ENCODE data around the gene SLC12A7. TPM values are rescaled to one million over a fixed set of nuclear protein-coding genes. Genes with fewer than 3 reads are reported as not detected.

Gene SLC12A7
- polyA plus RNA-seq, 1 donor (not counting 4 experiments of a cell fraction or from before 2014, with no cell fraction given) = 1.5 TPM

- Histone ChIP-seq H3K27ac (ENCODE audit: control insufficient read depth, insufficient read depth, low read length) (no peak overlapping the region), H3K9me3 (ENCODE audit: control insufficient read depth, low read depth, low read length) (no peaks in the 10 kb centered on the region), H3K9ac (ENCODE audit: control insufficient read depth, extremely low read depth, insufficient read depth, low read length) (no peak overlapping the region), H3K27me3 (ENCODE audit: control insufficient read depth, extremely low read depth, insufficient read depth, low read length) (no peaks in the 10 kb centered on the region), H4K20me1 (ENCODE audit: control insufficient read depth, extremely low read depth, insufficient read depth, low read length) (no peaks in the 10 kb centered on the region), H3K79me2 (ENCODE audit: control insufficient read depth, insufficient read depth, low read length) (no peaks in the 10 kb centered on the region), H3K4me3 (ENCODE audit: control insufficient read depth in 2 of 3, extremely low read depth in 1 of 3, insufficient read depth in 2 of 3, low read depth in 1 of 3, low read length in 3 of 3) (no peak overlapping the region), H3K4me2 (ENCODE audit: control insufficient read depth, extremely low read depth, insufficient read depth, low read depth, low read length) (no peak overlapping the region), H2AFZ (ENCODE audit: control insufficient read depth, low read length) (no peak overlapping the region), H3K9me1 (ENCODE audit: control insufficient read depth, extremely low read depth, insufficient read depth, low read length) (no peaks in the 10 kb centered on the region), H3K36me3 (ENCODE audit: control insufficient read depth in 2 of 2, extremely low read depth in 1 of 2, insufficient read depth in 2 of 2, low read length in 2 of 2) (no peaks in the 10 kb centered on the region), H3K4me1 (ENCODE audit: control insufficient read depth, extremely low read depth, insufficient read depth, low read length) (no peaks in the 10 kb centered on the region)
- FAIRE-seq = no peak
- DNase-seq (ENCODE audit: low read depth, low spot score) = no peak
- no peak for TF ChIP-seq CTCF (optimal IDR thresholded peaks at IDR 0.05 in 1 of 3, IDR thresholded peaks at IDR 0.05 in 1 of 3, conservative IDR thresholded peaks at IDR 0.05 in 1 of 3; ENCODE audit: extremely low read depth in 1 of 3, insufficient read depth in 2 of 3, low read length in 3 of 3)
- no peak for TF ChIP-seq EZH2 (IDR thresholded peaks at IDR 0.05; ENCODE audit: low read length)
- dilution Hi-C loops (cut with MboI; ENCODE audit: extremely low pct_ligation_motif_present, low sequenced_read_pairs) = no loop called here
Observed at GRCh38 chr5:1039706-1040260, 72.1 kb downstream of the SLC12A7 start.

- no peaks in the 10 kb centered on the region for H3K79me2 ChIP-seq (ENCODE audit: control insufficient read depth, insufficient read depth, low read length)
- H3K4me3 ChIP-seq (ENCODE audit: control insufficient read depth in 2 of 3, extremely low read depth in 1 of 3, insufficient read depth in 2 of 3, low read depth in 1 of 3, low read length in 3 of 3) = no peak overlapping the region
- no peaks in the 10 kb centered on the region for H3K4me1 ChIP-seq (ENCODE audit: control insufficient read depth, extremely low read depth, insufficient read depth, low read length)
- dilution Hi-C loops (cut with MboI; ENCODE audit: extremely low pct_ligation_motif_present, low sequenced_read_pairs) = no loop called here
- no peaks in the 10 kb centered on the region for H3K36me3 ChIP-seq (ENCODE audit: control insufficient read depth in 2 of 2, extremely low read depth in 1 of 2, insufficient read depth in 2 of 2, low read length in 2 of 2)
- DNase-seq (ENCODE audit: low read depth, low spot score) (no peak), FAIRE-seq (no peak)
- no peak overlapping the region for H3K4me2 ChIP-seq (ENCODE audit: control insufficient read depth, extremely low read depth, insufficient read depth, low read depth, low read length)
- no peak overlapping the region for H2AFZ ChIP-seq (ENCODE audit: control insufficient read depth, low read length)
- H3K27me3 ChIP-seq (ENCODE audit: control insufficient read depth, extremely low read depth, insufficient read depth, low read length) = no peaks in the 10 kb centered on the region
- no peak for TF ChIP-seq CTCF (optimal IDR thresholded peaks at IDR 0.05 in 1 of 3, IDR thresholded peaks at IDR 0.05 in 1 of 3, conservative IDR thresholded peaks at IDR 0.05 in 1 of 3; ENCODE audit: extremely low read depth in 1 of 3, insufficient read depth in 2 of 3, low read length in 3 of 3)
- TF ChIP-seq EZH2 (IDR thresholded peaks at IDR 0.05; ENCODE audit: low read length) = no peak
- H3K27ac ChIP-seq (ENCODE audit: control insufficient read depth, insufficient read depth, low read length) = no peak overlapping the region
- no peaks in the 10 kb centered on the region for H3K9me1 ChIP-seq (ENCODE audit: control insufficient read depth, extremely low read depth, insufficient read depth, low read length)
- no peak overlapping the region for H3K9ac ChIP-seq (ENCODE audit: control insufficient read depth, extremely low read depth, insufficient read depth, low read length)
- no peaks in the 10 kb centered on the region for H4K20me1 ChIP-seq (ENCODE audit: control insufficient read depth, extremely low read depth, insufficient read depth, low read length)
- H3K9me3 ChIP-seq (ENCODE audit: control insufficient read depth, low read depth, low read length) = no peaks in the 10 kb centered on the region
Observed at GRCh38 chr5:1039210-1039548, 72.7 kb downstream of the SLC12A7 start.

All from keratinocyte (primary cell).